Measurements from ENCODE around the gene KBTBD4.

Gene KBTBD4

DNA sequence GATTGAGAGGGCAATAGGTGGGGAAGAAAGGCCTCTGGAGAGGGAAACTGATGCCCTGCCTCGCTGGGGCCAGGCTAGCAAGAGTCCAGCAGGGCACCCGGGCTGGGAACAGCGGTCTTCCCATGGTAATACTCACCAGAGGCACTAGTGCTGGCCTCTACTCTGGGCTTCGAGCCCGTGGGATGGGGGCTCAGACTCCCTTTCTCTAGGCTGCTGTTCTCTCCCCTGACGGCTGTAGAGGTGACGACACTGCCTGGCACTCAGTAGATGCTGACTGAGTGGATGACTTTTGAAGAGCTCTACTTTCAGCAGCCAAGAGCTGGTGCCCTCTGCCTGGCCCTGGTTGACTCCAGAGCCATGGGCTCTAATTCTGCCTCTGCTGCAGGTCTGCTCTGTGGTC lies 16.3 kb upstream of the KBTBD4 start:
- TF ChIP-seq, protein P1, sequence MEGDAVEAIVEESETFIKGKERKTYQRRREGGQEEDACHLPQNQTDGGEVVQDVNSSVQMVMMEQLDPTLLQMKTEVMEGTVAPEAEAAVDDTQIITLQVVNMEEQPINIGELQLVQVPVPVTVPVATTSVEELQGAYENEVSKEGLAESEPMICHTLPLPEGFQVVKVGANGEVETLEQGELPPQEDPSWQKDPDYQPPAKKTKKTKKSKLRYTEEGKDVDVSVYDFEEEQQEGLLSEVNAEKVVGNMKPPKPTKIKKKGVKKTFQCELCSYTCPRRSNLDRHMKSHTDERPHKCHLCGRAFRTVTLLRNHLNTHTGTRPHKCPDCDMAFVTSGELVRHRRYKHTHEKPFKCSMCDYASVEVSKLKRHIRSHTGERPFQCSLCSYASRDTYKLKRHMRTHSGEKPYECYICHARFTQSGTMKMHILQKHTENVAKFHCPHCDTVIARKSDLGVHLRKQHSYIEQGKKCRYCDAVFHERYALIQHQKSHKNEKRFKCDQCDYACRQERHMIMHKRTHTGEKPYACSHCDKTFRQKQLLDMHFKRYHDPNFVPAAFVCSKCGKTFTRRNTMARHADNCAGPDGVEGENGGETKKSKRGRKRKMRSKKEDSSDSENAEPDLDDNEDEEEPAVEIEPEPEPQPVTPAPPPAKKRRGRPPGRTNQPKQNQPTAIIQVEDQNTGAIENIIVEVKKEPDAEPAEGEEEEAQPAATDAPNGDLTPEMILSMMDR (IDR thresholded peaks at IDR 0.05) = no peak

- TF ChIP-seq, protein P1 (IDR thresholded peaks at IDR 0.05) = no peak
These were observed 15.4 kb upstream of the KBTBD4 start, which contains the start of gene C1QTNF4 for GRCh38 chr11:47593934-47594855. Gene C1QTNF4, minus strand, starts transcription at chr11:47594411. Its CDS starts 3,601 bp downstream, at chr11:47590810.

- TF ChIP-seq, protein P1 (IDR thresholded peaks at IDR 0.05) = no peak
These were observed 14.7 kb upstream of the KBTBD4 start for GRCh38 chr11:47593492-47593933.

- TF ChIP-seq, protein P1 (IDR thresholded peaks at IDR 0.05) = no peak
These were observed 14.2 kb upstream of the KBTBD4 start for GRCh38 chr11:47592970-47593369.

- TF ChIP-seq, protein P1 (IDR thresholded peaks at IDR 0.05) = no peak
These were observed 13.5 kb upstream of the KBTBD4 start for GRCh38 chr11:47592251-47592650.

DNA sequence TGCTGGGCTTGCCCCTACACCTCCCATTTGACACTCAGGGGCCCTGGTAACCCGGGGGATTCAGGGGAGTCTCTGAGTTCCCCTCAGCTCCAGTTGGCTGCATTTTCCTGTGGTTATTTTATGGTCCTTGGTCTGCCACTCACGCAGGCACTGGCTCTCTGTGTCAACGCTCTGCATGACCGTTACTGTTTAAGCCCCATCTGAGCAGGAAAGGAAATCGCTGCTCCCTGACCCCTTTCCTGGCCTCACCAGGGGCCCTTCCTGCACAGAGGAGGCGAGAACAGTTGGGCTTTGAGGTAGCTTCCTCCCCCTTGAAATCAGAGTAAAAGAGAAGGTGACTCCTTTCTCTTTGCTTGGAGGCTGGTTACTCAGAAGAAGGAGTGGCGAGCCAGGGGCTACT lies 13.0 kb upstream of the KBTBD4 start:
- TF ChIP-seq, protein P1 (IDR thresholded peaks at IDR 0.05) = no peak

- TF ChIP-seq, protein P1 (IDR thresholded peaks at IDR 0.05) = no peak
These were observed 11.4 kb upstream of the KBTBD4 start for GRCh38 chr11:47589977-47590861.

Data from LNCAP (cell line).